Fibroblast of upper back skin (primary cell): ENCODE measurements around the gene DENND5A.
"Not testable (repeated sequence)": the region's sequence is repeated elsewhere in the genome, so short reads cannot be mapped to it uniquely, and the experiment has no call there.

Source experiments
- DNase-seq: peaks from one replicate; pipeline ENCODE4 v3.0.0-alpha.2; 2013

DENND5A gene

DNA sequence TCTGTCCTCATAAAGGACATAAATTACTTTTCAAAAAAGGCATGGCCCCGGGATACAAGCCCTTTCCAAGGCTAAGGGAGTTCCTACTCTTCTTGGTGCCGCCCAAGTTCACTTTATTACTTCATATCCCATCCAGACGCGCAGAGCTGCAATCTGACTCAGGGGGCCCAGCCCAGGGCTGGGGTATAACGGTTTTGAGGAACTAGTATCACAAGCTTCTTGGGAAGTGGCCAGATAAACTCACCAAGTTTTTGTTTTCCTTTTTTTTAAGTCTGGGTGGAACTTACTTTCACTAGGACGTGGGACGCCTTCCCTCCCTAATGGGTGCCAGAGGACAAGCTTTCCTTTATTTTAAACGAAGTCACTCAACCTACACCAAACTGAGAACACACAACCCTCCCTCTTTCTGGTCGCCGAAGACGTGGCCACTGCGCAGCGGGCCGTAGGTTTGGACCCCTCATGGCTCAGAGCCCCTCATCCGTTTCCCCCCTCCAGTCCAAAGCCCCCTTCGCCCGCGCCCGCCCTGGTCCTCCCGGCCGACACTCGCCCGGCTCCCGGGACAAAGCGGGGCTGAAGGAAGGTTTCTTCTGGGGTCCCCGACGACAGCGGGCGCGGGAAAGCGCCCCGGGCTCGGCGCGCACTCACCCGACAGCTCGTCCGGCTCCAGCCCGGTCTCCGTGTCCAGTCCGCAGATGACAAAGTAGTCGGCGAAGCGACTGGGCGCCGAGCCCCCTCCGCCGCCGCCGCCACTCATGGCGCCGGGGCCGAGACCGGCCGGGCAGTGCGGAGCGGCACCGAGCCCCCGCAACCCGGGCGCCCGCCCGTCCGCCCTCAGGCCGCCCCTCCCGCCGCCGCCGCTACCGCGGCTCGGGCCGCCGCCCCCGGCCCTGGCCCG lies 587 bp downstream of the DENND5A start:
- peak; percentile 76 for DNase-seq

DNA sequence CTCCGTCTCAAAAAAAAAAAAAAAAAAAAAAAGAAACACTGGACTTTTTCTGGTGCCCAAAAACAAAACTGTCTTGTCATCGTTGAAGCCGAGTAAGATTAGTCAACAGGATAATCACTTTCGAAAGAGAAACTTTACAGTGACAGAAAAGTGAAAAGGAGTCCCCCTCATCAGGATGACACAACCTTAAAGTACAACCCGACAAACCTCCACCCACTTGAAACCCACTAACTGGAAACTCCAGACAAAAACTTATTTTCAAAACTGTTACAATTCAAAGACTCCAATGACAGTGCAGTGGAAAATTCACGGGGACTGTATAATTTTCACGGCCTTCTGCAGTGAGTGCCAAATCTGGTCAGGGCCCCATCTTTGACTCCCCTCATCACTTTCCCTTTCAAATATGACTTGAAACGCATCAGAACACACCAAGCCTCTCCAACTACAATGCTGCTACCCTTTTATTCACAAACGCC lies 1.3 kb downstream of the DENND5A start:
- DNase-seq, result no peak

DNA sequence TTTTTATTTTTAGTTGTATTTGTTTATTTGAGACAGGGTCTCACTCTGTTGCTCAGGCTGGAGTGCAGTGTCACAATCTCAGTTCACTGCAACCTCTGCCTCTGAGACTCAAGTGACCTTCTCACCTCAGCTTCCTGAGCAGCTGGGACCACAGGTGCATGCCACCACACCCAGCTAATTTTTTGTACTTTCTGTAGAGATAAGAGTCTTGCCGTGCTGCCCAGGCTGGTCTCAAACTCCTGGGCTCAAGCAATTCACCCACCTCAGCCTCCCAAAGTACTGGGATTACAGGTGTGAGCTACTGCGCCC lies 4.4 kb downstream of the DENND5A start:
- DNase-seq, result not testable (repeated sequence)

DNA sequence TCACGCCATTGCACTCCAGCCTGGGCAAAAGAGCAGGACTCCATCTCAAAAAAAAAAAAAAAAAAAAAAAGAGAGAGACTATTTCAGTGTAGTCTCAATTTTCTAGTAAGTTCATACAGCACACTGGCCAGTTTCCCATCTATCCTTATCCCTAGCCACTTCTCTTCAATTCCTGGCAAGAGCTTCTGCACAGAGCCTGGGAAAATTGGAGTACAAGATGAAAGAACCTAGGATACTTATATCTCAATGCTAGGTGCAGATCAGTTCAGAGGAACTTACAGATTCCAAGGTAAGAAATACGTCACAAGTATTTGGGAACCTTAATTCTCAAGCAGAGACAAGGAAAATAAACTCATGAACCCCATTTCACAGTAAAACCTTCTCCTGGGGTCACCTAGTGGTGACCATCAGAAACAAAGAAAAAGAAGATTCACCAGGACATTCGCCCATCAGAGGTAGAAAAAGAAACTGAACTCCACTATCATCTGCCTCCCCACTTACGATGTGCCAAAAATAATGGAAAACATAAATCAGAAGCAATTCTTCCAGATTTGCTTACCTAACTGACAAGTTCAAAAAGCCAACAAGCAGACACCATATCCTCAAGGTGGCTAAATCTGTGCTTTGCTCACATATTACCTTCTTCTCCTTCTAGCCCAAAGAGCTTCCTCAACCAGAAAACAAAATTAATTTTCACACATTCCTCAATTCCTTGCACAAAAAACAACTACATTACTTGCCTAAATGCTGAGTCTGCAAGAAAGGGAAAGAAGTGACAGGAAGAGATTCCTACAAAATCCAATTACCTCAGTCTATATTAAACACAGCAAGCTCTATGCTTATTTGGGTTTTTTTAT lies 4.9 kb downstream of the DENND5A start:
- no peak for DNase-seq

DNA sequence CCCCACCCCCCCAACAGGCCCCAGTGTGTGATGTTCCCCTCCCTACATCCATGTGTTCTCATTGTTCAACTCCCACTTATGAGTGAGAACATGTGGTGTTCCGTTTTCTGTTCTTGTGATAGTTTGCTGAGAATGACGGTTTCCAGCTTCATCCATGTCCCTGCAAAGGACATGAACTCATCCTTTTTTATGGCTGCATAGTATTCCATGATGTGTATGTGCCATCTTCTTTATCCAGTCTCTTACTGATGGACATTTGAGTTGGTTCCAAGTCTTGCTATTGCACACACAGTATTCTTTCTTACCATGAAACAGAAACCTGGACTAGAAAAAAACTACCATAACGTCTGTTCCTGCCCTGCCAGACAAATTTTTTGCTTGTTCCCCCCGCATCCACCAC lies 6.9 kb downstream of the DENND5A start:
- not testable (repeated sequence) for DNase-seq

DNA sequence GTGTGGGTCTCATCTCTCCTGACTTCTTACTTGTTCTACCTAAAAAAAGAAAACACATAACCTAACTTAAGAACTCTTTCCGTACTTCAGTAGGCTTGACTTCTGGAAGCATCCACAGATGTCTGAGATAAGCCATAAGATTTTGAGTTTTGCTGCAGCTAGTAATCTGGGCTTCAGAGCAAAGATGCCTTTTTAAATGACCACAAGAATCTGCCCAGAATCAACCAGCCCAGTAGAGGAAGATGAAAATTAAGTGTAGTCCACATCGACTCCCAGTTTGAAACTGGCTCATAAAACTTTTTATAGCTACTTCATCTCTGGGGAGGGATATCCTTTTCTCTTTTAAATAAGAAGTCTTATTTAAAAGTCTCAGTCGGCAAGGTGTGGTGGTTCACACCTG lies 10.7 kb downstream of the DENND5A start:
- DNase-seq, result no peak

DNA sequence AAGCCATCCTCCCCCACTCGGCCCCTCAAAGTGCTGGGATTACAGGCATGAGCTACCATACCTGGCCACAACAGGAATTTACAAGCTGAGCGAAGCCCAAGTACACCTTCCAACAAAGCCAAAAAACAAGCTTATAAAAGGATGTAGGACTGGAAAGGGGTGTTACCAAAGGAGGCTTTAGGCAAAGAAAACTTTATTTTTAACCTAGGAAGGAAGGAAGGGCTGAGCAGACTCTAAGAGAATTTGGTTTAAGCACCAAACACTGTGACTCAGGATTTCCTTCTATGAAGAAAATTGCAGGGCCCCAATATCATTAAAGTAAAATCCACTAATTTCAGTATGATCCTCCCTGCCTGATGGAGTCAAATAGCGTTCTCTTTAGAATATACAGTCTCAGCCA lies 12.1 kb downstream of the DENND5A start:
- no peak for DNase-seq

DNA sequence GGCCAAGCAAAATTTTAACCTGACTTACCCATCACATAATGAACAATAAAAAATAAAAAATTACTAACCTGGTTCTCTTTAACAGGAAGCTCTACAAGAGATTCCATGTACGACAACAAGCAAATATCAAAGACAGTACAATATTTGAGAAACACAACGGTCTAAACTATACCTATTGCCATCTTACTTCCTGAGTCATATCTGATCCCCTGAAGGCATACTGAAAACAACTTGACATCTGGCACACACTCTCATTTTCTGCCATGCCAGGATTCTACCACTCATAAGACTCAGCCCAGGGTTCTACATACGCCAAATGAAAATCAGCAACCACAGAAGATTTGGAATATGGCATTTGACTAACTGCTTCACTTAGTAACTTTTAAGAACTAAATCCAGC lies 13.8 kb downstream of the DENND5A start:
- no peak for DNase-seq

DNA sequence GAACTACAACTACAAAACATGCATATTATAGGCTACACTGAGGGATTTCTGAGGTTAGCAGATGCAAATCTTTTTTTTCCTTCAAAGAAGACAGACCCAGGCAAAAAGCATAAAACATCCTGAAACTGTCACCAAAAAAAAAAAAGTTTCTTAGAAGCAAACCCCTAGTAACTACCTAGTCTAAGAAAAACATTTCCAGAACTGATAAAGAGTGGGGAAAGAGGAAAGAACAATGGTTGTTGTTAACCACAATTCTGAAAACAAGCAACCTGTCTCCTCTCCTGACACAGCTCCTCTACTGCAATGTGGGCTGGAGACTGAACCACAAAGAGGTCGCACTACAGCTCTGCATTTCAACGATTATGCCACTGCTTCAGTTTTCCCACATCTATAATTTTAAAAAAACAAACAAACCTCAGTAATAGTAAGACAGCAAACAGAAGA lies 15.0 kb downstream of the DENND5A start:
- DNase-seq, result no peak

DNA sequence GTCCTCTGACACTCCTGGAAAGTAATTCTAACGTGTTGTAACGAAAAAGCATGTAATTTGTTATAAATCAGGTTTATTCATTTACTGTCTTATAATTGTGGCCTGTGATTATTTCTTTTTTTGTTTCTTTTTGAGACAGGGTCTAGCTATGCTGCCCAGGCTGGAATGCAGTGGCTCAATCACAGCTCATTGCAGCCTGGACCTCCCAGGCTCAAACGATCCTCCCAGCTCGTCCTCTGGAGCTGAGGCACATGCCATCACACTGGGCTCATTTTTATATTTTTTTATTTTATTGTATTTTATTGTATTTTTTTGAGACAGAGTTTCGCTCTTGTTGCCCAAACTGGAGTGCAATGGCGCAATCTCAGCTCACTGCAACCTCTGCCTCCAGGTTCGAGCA lies 15.9 kb downstream of the DENND5A start:
- no peak for DNase-seq

DNA sequence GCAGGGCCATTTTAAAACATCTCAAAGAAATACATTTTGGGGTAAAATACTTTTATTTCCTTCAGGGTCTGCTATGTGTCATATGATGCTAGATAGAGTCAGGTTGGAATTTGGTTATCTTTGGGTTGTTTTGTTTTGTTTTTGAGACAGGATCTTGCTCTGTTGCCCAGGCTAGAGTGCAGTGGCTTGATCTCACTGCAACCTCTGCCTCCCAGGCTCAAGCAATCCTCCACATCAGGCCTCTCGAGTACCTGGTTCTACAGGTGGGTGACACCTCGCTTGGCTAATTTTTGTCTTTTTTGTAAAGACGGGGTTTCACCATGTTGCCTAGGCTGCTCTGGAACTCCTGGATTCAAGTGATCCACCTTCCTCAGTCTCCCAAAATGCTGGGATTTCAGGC lies 17.3 kb downstream of the DENND5A start:
- DNase-seq, result no peak

DNA sequence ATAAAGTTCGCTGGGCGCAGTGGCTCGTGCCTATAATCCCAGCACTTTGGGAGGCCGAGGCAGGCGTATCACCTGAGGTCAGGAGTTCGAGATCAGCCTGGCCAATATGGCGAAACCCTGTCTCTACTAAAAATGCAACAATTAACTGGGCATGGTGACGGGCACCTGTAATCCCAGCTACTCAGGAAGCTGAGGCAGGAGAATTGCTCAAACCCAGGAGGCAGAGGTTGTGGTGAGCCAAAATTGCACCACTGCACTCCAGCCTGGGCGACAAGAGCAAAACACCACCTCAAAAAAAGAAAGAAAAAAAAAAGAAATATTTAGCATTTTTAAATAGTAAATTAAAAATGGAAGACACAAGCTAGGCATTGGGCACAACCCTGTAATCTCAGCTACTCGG lies 28.9 kb downstream of the DENND5A start:
- not testable (repeated sequence) for DNase-seq

DNA sequence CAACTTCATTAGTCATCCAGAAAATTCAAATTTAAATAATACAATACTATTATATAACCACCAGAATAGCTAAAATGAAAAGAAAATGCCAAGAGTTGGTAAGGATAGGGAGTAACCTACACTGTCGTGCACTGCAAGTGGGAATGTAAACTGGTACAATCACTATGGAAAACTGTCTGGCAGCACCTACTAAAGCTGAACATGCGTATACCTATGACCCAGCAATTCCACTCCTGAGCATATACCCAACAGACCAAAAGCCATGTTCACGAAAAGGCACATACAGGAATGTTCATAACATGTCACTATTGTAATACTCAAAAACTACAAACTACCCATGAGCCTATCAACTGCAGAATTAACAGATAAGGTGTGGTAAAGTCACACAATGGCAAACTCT lies 32.7 kb downstream of the DENND5A start:
- DNase-seq, result no peak

DNA sequence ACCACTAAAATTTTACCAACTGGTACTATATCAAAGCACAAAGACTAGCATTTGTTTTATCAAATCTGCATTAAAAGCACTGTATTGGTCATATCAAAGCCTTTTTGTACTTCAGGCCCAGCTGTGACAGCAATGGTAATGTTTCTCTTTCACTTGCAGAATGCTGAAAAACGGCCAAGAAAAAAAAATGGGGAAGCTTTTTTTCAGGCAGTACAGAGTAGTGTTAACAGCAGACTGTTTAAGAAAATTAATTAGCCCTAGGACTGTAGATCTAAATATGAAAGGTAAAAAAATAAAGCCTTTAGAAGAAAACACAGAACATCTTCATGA lies 33.3 kb downstream of the DENND5A start:
- peak; percentile 57 for DNase-seq

DNA sequence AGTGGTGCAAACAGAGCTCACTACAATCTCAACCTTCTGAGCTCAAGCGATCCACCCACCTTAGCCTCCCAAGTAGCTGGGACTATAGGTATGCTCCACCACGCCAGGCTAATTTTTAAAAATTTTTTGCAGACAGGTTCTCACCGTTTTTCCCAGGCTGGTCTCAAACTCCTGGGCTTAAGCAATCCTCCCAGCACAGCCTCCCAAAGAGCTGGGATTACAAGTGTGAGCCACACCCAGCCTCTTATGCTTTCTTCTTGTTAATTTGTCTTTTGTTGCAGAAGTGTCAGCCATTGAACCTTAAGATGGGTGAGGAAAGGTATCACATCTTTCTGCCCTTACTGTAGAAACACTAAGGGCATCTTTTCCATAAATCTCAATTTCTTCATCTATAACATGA lies 34.9 kb downstream of the DENND5A start:
- no peak for DNase-seq

DNA sequence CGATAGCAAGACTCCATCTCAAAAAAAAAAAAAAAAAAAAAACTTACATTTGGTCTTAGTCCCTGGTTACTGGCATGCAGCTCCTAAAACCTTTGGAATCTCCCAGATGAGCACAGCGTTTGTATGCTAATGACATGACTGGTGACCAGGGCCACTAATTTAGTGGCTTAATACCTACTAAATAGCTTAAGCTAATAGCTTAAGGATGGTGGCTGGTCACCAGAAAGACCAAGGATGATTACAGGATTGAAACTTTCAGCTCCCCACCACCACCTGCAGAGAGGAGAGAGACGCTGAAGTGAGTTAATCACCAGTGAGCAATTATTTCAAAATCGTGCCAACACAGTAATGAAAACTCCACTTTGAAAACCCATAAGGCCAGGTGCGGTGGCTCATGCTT lies 37.1 kb downstream of the DENND5A start:
- DNase-seq, result no peak

DNA sequence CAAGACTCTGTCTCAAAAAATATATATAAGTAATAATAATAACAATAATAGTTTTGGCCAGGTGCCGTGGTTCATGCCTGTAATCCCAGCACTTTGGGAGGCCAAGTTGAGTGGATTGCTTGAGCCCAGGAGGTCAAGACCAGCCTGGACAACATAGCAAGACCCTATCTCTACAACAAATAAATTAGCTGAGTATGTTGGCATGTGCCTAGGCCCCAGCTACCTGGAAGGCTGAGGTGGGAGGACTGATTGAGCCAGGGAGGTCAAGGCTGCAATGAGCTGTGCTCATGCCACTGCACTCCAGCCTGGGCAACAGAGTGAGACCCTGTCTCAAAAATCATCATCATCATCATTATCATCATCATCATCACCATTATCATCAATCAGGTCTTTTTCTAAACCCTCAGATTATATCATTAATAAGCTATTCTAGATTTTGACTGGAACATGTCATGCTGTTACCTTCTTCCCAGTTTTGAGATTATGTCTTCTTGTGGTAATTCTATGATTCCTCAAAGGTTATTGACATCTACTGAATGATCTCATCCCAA lies 39.3 kb downstream of the DENND5A start:
- DNase-seq, result no peak

DNA sequence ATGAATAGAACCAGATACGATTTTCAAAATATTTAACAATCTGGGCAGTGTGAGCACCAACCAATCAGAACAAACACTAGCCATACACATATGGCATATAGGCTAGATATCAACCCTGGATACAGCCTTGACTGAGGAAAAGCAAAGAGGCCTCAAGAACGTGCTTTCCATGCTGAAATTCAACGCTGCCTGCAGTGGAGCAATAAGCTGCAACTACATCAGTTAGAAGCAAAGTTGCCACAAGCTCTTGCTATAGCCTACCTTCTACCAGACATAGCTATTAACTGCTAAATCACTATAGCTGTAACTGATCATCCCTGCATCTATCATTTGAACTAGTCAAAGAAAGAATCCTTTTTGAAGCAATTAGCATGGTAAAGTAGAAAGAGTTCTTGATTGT lies 42.5 kb downstream of the DENND5A start:
- peak; percentile 28 for DNase-seq

DNA sequence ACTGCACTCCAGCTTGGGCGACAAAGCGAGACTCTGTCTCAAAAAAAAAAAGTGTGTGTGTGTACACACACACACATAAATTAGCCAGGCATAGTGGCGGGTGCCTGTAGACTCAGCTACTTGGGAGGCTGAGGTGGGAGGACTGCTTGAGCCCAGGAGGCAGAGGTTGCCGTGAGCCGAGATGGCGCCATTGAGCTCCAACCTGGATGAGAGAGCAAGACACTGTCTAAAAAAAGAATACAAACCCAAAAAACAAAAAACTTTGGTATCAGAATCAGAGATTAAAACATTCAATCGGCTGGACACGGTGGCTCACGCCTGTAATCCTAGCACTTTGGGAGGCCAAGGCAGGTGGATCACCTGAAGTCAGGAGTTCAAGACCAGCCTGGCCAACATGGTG lies 44.3 kb downstream of the DENND5A start:
- not testable (repeated sequence) for DNase-seq

DNA sequence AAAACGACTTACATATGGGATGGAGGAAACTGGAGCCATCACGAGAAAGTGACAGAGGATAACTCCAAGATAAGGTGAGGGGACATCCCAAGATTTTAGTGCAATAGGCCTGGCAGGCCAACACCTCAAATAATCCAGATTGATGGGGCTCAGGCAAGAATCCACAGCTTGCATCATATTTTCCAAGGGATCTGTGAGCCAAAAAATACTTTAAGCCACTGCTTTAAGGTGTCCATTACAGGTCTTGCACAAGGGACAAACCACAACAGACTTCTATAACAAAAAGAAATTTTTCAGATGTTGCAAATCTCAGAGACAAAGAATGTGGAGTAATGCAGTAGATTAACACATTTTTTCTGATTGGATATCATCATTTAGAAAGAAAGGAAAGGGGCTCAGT lies 45.6 kb downstream of the DENND5A start:
- DNase-seq, result peak; percentile 93

DNA sequence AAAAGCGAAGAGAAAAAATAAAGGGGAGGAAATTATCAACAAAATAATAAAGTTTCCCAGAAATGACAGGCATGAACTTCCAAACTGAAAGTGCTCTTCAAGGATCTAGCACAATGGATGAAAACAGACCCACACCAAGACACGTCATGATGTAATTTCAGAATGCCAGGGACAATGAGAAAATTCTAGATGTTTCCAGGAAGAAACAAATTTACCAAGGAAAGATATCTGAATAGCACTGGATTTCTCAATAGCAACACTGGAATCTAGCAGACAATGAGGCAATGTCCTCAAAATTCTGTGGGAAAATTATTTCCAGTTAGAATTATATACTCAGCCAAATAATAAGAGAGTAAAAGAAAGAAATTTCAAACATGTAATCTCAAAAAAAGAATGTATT lies 46.0 kb downstream of the DENND5A start:
- DNase-seq, result peak; percentile 80

DNA sequence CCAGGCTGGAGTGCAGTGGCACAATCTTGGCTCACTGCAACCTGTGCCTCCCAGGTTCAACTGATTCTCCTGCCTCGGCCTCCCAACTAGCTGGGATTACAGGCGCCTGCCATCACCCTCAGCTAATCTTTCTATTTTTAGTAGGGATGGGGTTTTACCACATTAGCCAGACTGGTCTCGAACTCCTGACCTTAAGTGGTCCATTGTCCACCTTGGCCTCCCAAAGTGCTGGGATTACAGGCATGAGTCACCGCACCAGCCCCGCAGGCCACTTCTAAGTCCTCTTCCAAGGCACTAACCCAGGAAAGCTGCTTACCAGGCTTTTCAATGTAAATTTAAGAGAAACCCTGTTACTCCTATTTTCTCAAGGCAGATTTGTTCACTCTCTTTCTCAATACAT lies 50.4 kb downstream of the DENND5A start:
- DNase-seq, result peak; percentile 35

DNA sequence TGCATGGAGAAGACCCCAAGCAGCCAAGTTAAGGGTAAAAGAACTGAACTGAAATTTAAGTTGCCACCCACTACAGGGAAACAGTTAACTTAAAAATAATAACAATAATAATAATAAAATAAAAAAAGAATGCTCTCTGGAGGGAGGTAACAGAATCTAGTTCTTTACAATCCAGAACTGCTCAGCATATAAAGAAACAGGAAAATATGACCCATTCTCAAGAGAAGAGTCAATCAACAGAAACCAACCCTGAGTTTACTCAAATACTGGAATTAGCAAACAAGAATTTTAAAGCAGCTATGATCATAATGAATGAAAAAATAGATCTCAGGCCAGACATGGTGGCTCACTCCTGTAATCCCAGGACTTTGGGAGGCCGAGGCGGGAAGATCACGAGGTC lies 53.8 kb downstream of the DENND5A start:
- DNase-seq, result no peak

DNA sequence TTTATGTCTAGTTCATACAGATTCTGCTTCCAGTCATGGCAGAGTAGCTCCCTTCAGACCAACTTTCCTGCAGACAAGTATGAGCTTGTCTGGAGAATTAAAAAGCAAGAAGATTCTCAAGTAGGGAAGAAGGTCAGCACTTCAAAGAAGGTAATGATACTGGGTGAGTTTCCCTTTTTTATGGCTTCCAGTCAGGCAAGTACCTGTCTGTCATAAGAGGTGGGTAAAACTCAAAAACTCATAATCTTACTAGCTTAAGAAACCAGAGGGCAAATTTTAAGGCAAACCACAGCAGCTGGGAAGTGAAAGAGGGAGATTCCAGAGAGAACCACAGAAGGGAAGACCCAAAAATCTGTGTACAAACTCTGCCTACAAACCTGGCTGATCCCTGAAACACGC lies 54.2 kb downstream of the DENND5A start:
- peak; percentile 40 for DNase-seq
